Naive B cell (primary cell): ENCODE results near the gene TOM1L1. TPM values are rescaled to one million over a fixed set of nuclear protein-coding genes. Genes with fewer than 3 reads are reported as not detected.
A peak's percentile ranks its signal among the peaks of the same experiment; 100 is the strongest.

Source experiments
- ATAC-seq, 2 donors: fragments of 150-1000 bp; cut with Tn5 transposase; 2 replicates each; pipeline ENCODE4 v1.10.0; 2021; ENCODE audit warnings: low read depth in 2 of 2, mild to moderate bottlenecking in 2 of 2, moderate library complexity in 2 of 2
- DNase-seq: peaks from one replicate; pipeline ENCODE4 v3.0.0; 2022
- H3K27ac Mint-ChIP-seq, 6 donors: one replicate each; pipeline ENCODE4 v1.8.0; 2020 to 2022; ENCODE audit warnings: mild to moderate bottlenecking in 6 of 6, mixed read lengths in 6 of 6, moderate library complexity in 5 of 6, inconsistent platforms in 2 of 6
- H3K27me3 Mint-ChIP-seq, 3 donors: one replicate each; pipeline ENCODE4 v1.8.0; 2021 to 2022; ENCODE audit warnings: mixed read lengths in 3 of 3, mild to moderate bottlenecking in 1 of 3
- H3K36me3 Mint-ChIP-seq, 2 donors: one replicate each; pipeline ENCODE4 v1.8.0; 2020 to 2022; ENCODE audit warnings: mixed read lengths in 2 of 2, inconsistent platforms in 1 of 2, mild to moderate bottlenecking in 1 of 2
- H3K4me1 Mint-ChIP-seq, 3 donors: one replicate each; pipeline ENCODE4 v1.8.0; 2020 to 2022; ENCODE audit warnings: mixed read lengths in 3 of 3, inconsistent platforms in 1 of 3, mild to moderate bottlenecking in 1 of 3, moderate library complexity in 1 of 3
- H3K4me3 Mint-ChIP-seq, 8 donors: one replicate each; pipeline ENCODE4 v1.8.0; 2020 to 2022; ENCODE audit warnings: mild to moderate bottlenecking in 8 of 8, mixed read lengths in 8 of 8, moderate library complexity in 8 of 8, inconsistent platforms in 2 of 8
- H3K9me3 Mint-ChIP-seq, 7 donors: one replicate each; pipeline ENCODE4 v1.8.0; 2020 to 2022; ENCODE audit warnings: mixed read lengths in 7 of 7, mild to moderate bottlenecking in 5 of 7, inconsistent platforms in 2 of 7, moderate library complexity in 1 of 7
- polyA plus RNA-seq, 6 donors: library from polyadenylated mRNA; unstranded; fragments of 300-500 nt; fragmentation: Illumina TruSeq; gene quantifications; one replicate each; pipeline ENCODE4 v1.2.3, GENCODE V29; 2021; ENCODE audit warnings: low read depth in 6 of 6

Gene TOM1L1
- polyA plus RNA-seq, 6 donors from 2014 or later: not detected

- DNase-seq (no peak), ATAC-seq (no peak)
- no peak overlapping the region for H3K4me3 Mint-ChIP-seq
- H3K4me1 Mint-ChIP-seq: no peaks in the 10 kb centered on the region
- H3K27me3 Mint-ChIP-seq: peaks cover 0 to 7% (median 0%) of the 10 kb centered on the region in 3 donors
- H3K36me3 Mint-ChIP-seq: no peaks in the 10 kb centered on the region
- H3K27ac Mint-ChIP-seq: no peak overlapping the region
- no peaks in the 10 kb centered on the region for H3K9me3 Mint-ChIP-seq
These were observed 40.6 kb downstream of the TOM1L1 start for GRCh38 chr17:54941285-54941684.

- no peak overlapping the region for H3K4me3 Mint-ChIP-seq
- DNase-seq: no peak
- peaks cover 0 to 16% (median 6%) of the 10 kb centered on the region in 3 donors for H3K27me3 Mint-ChIP-seq
- no peak for ATAC-seq
- H3K27ac Mint-ChIP-seq: no peak overlapping the region
- H3K36me3 Mint-ChIP-seq: no peaks in the 10 kb centered on the region
- H3K4me1 Mint-ChIP-seq: no peaks in the 10 kb centered on the region
- no peaks in the 10 kb centered on the region for H3K9me3 Mint-ChIP-seq
These were observed 44.1 kb downstream of the TOM1L1 start for GRCh38 chr17:54944796-54945195.

GRCh38 chr17:54945231-54945630 is 44.6 kb downstream of the TOM1L1 start:
- H3K27ac Mint-ChIP-seq: no peak overlapping the region
- no peak overlapping the region for H3K4me3 Mint-ChIP-seq
- H3K27me3 Mint-ChIP-seq: peaks cover 0 to 16% (median 6%) of the 10 kb centered on the region in 3 donors
- H3K4me1 Mint-ChIP-seq: no peaks in the 10 kb centered on the region
- ATAC-seq (no peak), DNase-seq (no peak)
- no peaks in the 10 kb centered on the region for H3K9me3 Mint-ChIP-seq
- no peaks in the 10 kb centered on the region for H3K36me3 Mint-ChIP-seq

GRCh38 chr17:54945671-54946070 is 45.0 kb downstream of the TOM1L1 start:
- Mint-ChIP-seq H3K4me3 (no peak overlapping the region), H3K9me3 (no peaks in the 10 kb centered on the region), H3K27me3 (peaks cover 0 to 16% (median 6%) of the 10 kb centered on the region in 3 donors), H3K36me3 (no peaks in the 10 kb centered on the region), H3K4me1 (no peaks in the 10 kb centered on the region), H3K27ac (no peak overlapping the region)
- no peak for DNase-seq
- no peak for ATAC-seq

- no peak for DNase-seq
- H3K9me3 Mint-ChIP-seq: no peaks in the 10 kb centered on the region
- peaks cover 0 to 16% (median 6%) of the 10 kb centered on the region in 3 donors for H3K27me3 Mint-ChIP-seq
- no peak overlapping the region for H3K27ac Mint-ChIP-seq
- no peak for ATAC-seq
- no peaks in the 10 kb centered on the region for H3K4me1 Mint-ChIP-seq
- no peaks in the 10 kb centered on the region for H3K36me3 Mint-ChIP-seq
- no peak overlapping the region for H3K4me3 Mint-ChIP-seq
These were observed 46.7 kb downstream of the TOM1L1 start for GRCh38 chr17:54947396-54947795.

GRCh38 chr17:54948380-54948779 is 47.7 kb downstream of the TOM1L1 start:
- DNase-seq: no peak
- no peak overlapping the region for H3K4me3 Mint-ChIP-seq
- ATAC-seq: no peak
- no peaks in the 10 kb centered on the region for H3K4me1 Mint-ChIP-seq
- no peaks in the 10 kb centered on the region for H3K36me3 Mint-ChIP-seq
- H3K27ac Mint-ChIP-seq: no peak overlapping the region
- no peaks in the 10 kb centered on the region for H3K9me3 Mint-ChIP-seq
- peaks cover 0 to 16% (median 6%) of the 10 kb centered on the region in 3 donors for H3K27me3 Mint-ChIP-seq

- Mint-ChIP-seq H3K4me3 (no peak overlapping the region), H3K4me1 (no peaks in the 10 kb centered on the region), H3K36me3 (no peaks in the 10 kb centered on the region), H3K27me3 (peaks cover 0 to 9% (median 6%) of the 10 kb centered on the region in 3 donors), H3K9me3 (no peaks in the 10 kb centered on the region), H3K27ac (no peak overlapping the region)
- ATAC-seq (no peak), DNase-seq (no peak)
These were observed 49.5 kb downstream of the TOM1L1 start for GRCh38 chr17:54950116-54950515.

- no peak for ATAC-seq
These were observed 50.6 kb downstream of the TOM1L1 start for GRCh38 chr17:54951286-54951685.

GRCh38 chr17:54956791-54957190 is 56.1 kb downstream of the TOM1L1 start:
- no peak overlapping the region for H3K27ac Mint-ChIP-seq

More at GRCh38 chr17:54951286-54951685, 50.6 kb downstream of the TOM1L1 start:
- H3K27me3 Mint-ChIP-seq: peaks cover 0 to 9% (median 6%) of the 10 kb centered on the region in 3 donors
- H3K4me3 Mint-ChIP-seq: no peak overlapping the region
- H3K36me3 Mint-ChIP-seq: no peaks in the 10 kb centered on the region
- no peak overlapping the region for H3K27ac Mint-ChIP-seq
- no peaks in the 10 kb centered on the region for H3K4me1 Mint-ChIP-seq
- no peaks in the 10 kb centered on the region for H3K9me3 Mint-ChIP-seq
- no peak for DNase-seq

GRCh38 chr17:54967621-54968261 is 67.1 kb downstream of the TOM1L1 start:
- ATAC-seq: peak; percentile 18 to 20
- H3K27me3 Mint-ChIP-seq: no peaks in the 10 kb centered on the region
- no peaks in the 10 kb centered on the region for H3K36me3 Mint-ChIP-seq
- H3K9me3 Mint-ChIP-seq: no peaks in the 10 kb centered on the region
- H3K27ac Mint-ChIP-seq: peak overlapping the region in 2 of 6 donors; percentile 34 to 76
- no peak overlapping the region for H3K4me3 Mint-ChIP-seq
- no peak for DNase-seq
- H3K4me1 Mint-ChIP-seq: peaks cover 0 to 25% (median 6%) of the 10 kb centered on the region in 3 donors

More at GRCh38 chr17:54956791-54957190, 56.1 kb downstream of the TOM1L1 start:
- no peak overlapping the region for H3K4me3 Mint-ChIP-seq
- H3K4me1 Mint-ChIP-seq: no peaks in the 10 kb centered on the region
- H3K27me3 Mint-ChIP-seq: no peaks in the 10 kb centered on the region
- H3K9me3 Mint-ChIP-seq: no peaks in the 10 kb centered on the region
- DNase-seq: no peak
- H3K36me3 Mint-ChIP-seq: peaks cover 8 to 18% of the 10 kb centered on the region in 2 donors
- no peak for ATAC-seq

GRCh38 chr17:54968262-54968987 is 67.8 kb downstream of the TOM1L1 start, which contains the start of the genes COX11 and STXBP4:
COX11 (minus strand) TSS chr17:54968654; CDS start chr17:54968646, 8 bp downstream.
STXBP4 (plus strand) TSS chr17:54968765; CDS start chr17:54986220, 17,455 bp downstream.
- peak; percentile 91 for ATAC-seq
- no peaks in the 10 kb centered on the region for H3K27me3 Mint-ChIP-seq
- no peak within 1 kb of the TSS for H3K4me3 Mint-ChIP-seq
- peaks cover 0 to 24% (median 6%) of the 10 kb centered on the region in 3 donors for H3K4me1 Mint-ChIP-seq
- H3K9me3 Mint-ChIP-seq: no peaks in the 10 kb centered on the region
- peak within 1 kb of the TSS in 2 of 6 donors; percentile 34 to 76 for H3K27ac Mint-ChIP-seq
- H3K36me3 Mint-ChIP-seq: no peaks in the 10 kb centered on the region
- DNase-seq: peak; percentile 95

GRCh38 chr17:54968988-54969332 is 68.3 kb downstream of the TOM1L1 start:
- Mint-ChIP-seq H3K9me3 (no peaks in the 10 kb centered on the region), H3K4me1 (peaks cover 0 to 21% (median 6%) of the 10 kb centered on the region in 3 donors), H3K4me3 (no peak overlapping the region), H3K36me3 (no peaks in the 10 kb centered on the region), H3K27me3 (no peaks in the 10 kb centered on the region), H3K27ac (no peak overlapping the region)
- no peak for DNase-seq
- ATAC-seq: peak; percentile 16 to 18

- no peak for ATAC-seq
- Mint-ChIP-seq H3K4me3 (peak overlapping the region in 1 of 8 donors; percentile 20), H3K27me3 (no peaks in the 10 kb centered on the region), H3K4me1 (peaks cover 0 to 21% (median 6%) of the 10 kb centered on the region in 3 donors), H3K9me3 (no peaks in the 10 kb centered on the region), H3K27ac (peak overlapping the region in 1 of 6 donors; percentile 88), H3K36me3 (no peaks in the 10 kb centered on the region)
- no peak for DNase-seq
These were observed 69.3 kb downstream of the TOM1L1 start for GRCh38 chr17:54969658-54970572.
